Suprapubic skin (tissue), 4 donors: ENCODE measurements around the gene LRRC25. TPM values are rescaled to one million over a fixed set of nuclear protein-coding genes. Genes with fewer than 3 reads are reported as not detected.

ENCODE experiments used
- DNase-seq, 2 donors: peaks; one replicate each; pipeline ENCODE4 v3.0.0-alpha.2; 2019; ENCODE audit warnings: low spot score in 2 of 2
- H3K27ac ChIP-seq: fragments of 200-600 bp; sonication (generic); one replicate; pipeline ENCODE4 v1.5.1; 2019
- H3K27me3 ChIP-seq: fragments of 200-600 bp; sonication (generic); one replicate; pipeline ENCODE4 v1.5.1; 2019
- H3K36me3 ChIP-seq: fragments of 200-600 bp; sonication (generic); one replicate; pipeline ENCODE4 v1.5.1; 2019
- H3K4me1 ChIP-seq: fragments of 200-600 bp; sonication (generic); one replicate; pipeline ENCODE4 v1.5.1; 2019
- H3K4me3 ChIP-seq: fragments of 200-600 bp; sonication (generic); one replicate; pipeline ENCODE4 v1.5.1; 2019; ENCODE audit warnings: mild to moderate bottlenecking
- H3K9me3 ChIP-seq: fragments of 200-600 bp; sonication (generic); one replicate; pipeline ENCODE4 v1.5.1; 2019
- EP300 ChIP-seq: sonication (generic); formaldehyde crosslinking; IDR thresholded peaks from one replicate; pipeline ENCODE4 v1.6.1; 2017; ENCODE audit warnings: antibody characterized with exemption
- POLR2A ChIP-seq, 2 donors: fragments of 450-650 bp; IDR thresholded peaks; one replicate each; pipeline ENCODE4 v1.6.1; 2017; ENCODE audit warnings: antibody characterized with exemption in 2 of 2, mild to moderate bottlenecking in 2 of 2, moderate library complexity in 2 of 2
- POLR2AphosphoS5 ChIP-seq, 3 donors: sonication (generic); formaldehyde crosslinking; IDR thresholded peaks; one replicate each; pipeline ENCODE4 v1.6.1; 2017; ENCODE audit warnings: antibody characterized with exemption in 3 of 3
- WGBS: methylation state at CpG from one replicate; pipeline ENCODE4 v1.1.5; 2018; 5-methylcytosine and 5-hydroxymethylcytosine counted together
- total RNA-seq, 4 donors: library from RNA; depleted of rRNA; stranded (reverse); fragments of >200 nt; gene quantifications; one replicate each; pipeline ENCODE4 v1.1.0, GENCODE V29; 2016
- TF ChIP-seq, protein P1 (sequence below), 2 donors: fragments of 200-600 bp in 1 of 2; fragments of 450-650 bp in 1 of 2; sonication (generic) in 1 of 2; IDR thresholded peaks; one replicate each; pipeline ENCODE4 v1.5.1; 2016 to 2019; ENCODE audit warnings: antibody characterized with exemption in 2 of 2, mild to moderate bottlenecking in 1 of 2, moderate library complexity in 1 of 2

LRRC25 gene
- total RNA-seq, 4 donors from 2014 or later, result 0.59 to 0.79 (median 0.73) TPM; not detected in 1

DNA sequence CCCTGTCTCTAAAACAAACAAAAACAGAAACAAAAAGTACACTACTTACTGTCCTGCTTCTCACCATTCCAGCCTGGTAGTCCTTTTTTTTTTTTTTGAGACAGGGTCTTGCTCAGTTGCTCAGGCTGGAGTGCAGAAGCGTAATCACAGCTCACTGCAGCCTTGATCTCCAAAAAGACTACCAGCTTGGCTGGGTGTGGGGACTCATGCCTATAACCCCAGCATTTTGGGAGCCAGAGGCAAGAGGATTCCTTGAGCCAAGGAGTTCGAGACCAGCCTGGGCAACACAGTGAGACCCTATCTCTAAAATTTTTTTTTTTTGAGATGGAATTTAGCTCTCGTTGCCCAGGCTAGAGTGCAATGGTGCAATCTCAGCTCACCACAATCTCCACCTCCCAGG lies 16.6 kb downstream of the LRRC25 start:
- H3K4me1 ChIP-seq, result peaks cover 28% of the 10 kb centered on the region
- TF ChIP-seq EP300 (no peak), POLR2A (IDR thresholded peaks at IDR 0.05) (no peak), POLR2AphosphoS5 (IDR thresholded peaks at IDR 0.05) (no peak)
- TF ChIP-seq, protein P1, sequence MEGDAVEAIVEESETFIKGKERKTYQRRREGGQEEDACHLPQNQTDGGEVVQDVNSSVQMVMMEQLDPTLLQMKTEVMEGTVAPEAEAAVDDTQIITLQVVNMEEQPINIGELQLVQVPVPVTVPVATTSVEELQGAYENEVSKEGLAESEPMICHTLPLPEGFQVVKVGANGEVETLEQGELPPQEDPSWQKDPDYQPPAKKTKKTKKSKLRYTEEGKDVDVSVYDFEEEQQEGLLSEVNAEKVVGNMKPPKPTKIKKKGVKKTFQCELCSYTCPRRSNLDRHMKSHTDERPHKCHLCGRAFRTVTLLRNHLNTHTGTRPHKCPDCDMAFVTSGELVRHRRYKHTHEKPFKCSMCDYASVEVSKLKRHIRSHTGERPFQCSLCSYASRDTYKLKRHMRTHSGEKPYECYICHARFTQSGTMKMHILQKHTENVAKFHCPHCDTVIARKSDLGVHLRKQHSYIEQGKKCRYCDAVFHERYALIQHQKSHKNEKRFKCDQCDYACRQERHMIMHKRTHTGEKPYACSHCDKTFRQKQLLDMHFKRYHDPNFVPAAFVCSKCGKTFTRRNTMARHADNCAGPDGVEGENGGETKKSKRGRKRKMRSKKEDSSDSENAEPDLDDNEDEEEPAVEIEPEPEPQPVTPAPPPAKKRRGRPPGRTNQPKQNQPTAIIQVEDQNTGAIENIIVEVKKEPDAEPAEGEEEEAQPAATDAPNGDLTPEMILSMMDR (IDR thresholded peaks at IDR 0.05), result no peak

DNA sequence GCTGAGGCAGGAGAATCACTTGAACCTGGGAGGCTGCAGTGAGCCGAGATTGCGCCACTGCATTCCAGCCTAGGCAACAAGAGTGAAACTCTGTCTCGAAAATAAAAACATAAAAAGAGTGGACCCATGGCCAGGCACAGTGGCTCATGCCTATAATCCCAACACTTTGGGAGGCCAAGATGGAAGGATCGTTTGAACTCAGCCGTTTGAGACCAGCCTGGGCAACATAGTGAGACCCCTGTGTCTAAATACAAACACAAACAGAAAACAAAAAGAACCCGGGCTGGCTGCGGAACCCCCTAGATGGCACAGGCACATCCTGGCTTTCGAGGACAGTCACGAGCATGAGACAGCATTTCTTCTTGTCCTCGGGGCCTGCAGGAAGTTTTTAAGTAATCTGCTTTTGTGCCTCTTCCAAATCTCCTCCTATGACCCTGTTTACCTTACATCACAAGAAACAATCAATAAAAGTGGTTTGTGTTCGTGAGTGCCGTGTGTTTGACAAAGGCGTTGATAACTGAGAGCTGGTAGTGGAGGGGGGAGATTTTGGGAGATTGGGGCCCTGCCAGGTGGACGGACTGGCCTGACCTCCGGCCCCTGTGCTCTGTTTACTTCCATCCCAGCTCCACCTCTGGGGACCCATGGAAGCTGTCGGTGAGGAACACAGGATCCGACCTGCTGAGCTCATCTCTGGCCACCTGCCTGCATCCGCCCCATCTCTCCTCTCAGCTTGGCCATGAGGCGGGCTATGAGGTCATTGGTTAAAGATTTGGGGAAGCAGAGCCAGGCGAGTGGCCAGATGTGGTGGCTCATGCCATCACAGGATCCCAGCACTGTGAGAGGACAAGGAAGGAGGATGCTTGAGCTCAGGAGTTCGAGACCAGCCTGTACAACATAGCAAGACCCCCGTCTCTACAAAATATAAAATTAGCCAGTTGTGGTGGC lies 17.3 kb downstream of the LRRC25 start:
- no peak for TF ChIP-seq POLR2A (IDR thresholded peaks at IDR 0.05)

More for the DNA sequence above, 16.6 kb downstream of the LRRC25 start:
- Histone ChIP-seq H3K4me3 (no peak overlapping the region), H3K9me3 (no peaks in the 10 kb centered on the region), H3K27me3 (peaks cover 3% of the 10 kb centered on the region), H3K36me3 (no peaks in the 10 kb centered on the region), H3K27ac (peak overlapping the region; percentile 75)
- WGBS, result 57% methylated on average over 3 of the region's 3 CpGs
- DNase-seq, result no peak

DNA sequence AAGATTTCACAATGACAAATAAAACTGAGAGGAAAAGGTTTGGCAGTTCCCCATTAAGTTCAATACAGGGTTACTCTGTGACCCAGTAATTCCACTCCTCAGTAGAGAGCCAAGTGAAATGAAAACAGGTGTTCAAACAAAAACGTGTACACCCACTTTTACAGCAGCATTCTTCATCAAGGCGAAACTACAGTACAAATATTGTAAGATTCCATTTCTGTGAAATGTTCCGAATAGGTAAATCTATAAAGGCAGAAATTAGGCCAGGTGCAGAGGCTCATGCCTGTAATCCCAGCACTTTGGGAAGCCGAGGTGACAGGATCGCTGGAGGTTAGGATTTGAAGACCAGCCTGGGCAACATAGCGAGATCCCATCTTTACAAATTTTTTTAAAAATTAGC lies 20.4 kb downstream of the LRRC25 start:
- H3K27me3 ChIP-seq, result no peaks in the 10 kb centered on the region
- DNase-seq, result no peak
- TF ChIP-seq, protein P1 (IDR thresholded peaks at IDR 0.05), result no peak
- TF ChIP-seq POLR2AphosphoS5 (IDR thresholded peaks at IDR 0.05) (no peak), EP300 (no peak), POLR2A (IDR thresholded peaks at IDR 0.05) (no peak)
- H3K36me3 ChIP-seq, result no peaks in the 10 kb centered on the region
- H3K27ac ChIP-seq, result no peak overlapping the region
- H3K9me3 ChIP-seq, result no peaks in the 10 kb centered on the region
- H3K4me3 ChIP-seq, result no peak overlapping the region
- 82% methylated on average over 6 of the region's 6 CpGs for WGBS
- peaks cover 50% of the 10 kb centered on the region for H3K4me1 ChIP-seq

More for the DNA sequence above, 17.3 kb downstream of the LRRC25 start:
- Histone ChIP-seq H3K27ac (peak overlapping the region; percentile 75), H3K9me3 (no peaks in the 10 kb centered on the region), H3K27me3 (no peaks in the 10 kb centered on the region), H3K4me3 (no peak overlapping the region), H3K36me3 (no peaks in the 10 kb centered on the region), H3K4me1 (peaks cover 31% of the 10 kb centered on the region)
- 30% methylated on average over 19 of the region's 22 CpGs for WGBS
- DNase-seq, result peak; percentile 96

DNA sequence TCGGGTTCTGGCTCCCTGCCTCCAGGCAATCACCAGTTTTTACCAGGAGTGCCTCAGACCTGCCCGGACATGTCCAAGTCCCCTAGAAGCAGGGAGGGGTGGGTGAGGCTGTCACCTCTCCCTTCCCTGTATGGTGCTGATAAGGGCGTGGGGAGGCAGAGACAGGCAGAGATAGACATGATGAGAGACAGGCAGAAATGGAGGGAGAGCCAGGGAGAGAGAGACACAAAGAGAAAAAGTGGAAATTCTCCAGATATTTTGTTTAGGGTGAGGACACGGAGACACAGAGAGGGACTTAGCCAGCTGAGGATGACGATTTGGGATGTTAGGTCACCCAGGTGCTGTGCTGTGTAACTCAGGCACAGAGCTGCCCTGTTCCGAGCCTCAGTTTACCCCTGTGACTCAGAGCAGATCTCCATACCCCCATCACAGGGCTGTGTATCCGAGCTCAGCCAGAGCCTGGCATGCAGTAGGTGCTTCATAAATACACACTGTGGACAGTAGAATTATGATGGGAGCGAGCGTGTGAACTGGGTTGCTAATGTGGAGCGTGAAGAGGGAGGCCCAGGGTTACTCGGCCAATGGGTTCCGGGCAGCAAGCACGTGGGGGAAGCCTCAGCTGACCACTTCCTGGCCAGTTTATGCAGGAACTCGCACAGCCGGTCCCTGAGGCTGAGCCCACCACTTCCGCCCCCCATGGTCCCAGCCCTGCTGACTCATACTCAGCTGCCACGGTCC lies 23.4 kb downstream of the LRRC25 start:
- Histone ChIP-seq H3K4me1 (peaks cover 33% of the 10 kb centered on the region), H3K4me3 (no peak overlapping the region), H3K9me3 (no peaks in the 10 kb centered on the region), H3K36me3 (no peaks in the 10 kb centered on the region), H3K27me3 (no peaks in the 10 kb centered on the region), H3K27ac (peak overlapping the region; percentile 78)
- TF ChIP-seq POLR2A (IDR thresholded peaks at IDR 0.05) (no peak), POLR2AphosphoS5 (IDR thresholded peaks at IDR 0.05) (peak in 2 of 3 donors; percentile 38 to 67)
- TF ChIP-seq, protein P1 (IDR thresholded peaks at IDR 0.05), result no peak
- WGBS, result 20% methylated on average over 11 of the region's 17 CpGs
- DNase-seq, result peak; percentile 94 to 97

DNA sequence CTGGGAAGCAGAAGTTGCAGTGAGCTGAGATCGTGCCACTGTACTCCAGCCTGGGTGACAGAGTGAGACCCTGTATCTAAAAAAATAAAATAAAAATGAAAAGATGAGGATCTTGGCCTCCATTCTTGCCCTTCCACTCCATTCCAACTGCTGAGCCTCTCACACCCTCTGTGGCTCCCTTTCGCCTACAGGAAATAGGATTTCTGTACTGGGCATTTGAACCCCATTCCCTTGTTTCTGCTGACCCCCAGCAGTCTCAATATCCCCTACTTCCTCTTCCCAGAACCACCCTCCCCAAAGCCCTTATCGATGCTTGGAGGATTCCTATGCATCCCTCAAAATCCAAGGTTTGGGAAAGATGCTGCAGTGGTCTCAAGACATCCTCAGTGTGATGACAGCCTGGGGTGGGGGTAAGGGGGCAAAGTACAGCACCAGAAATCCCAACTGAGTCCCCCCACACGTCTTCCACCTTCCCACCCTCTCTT lies 24.0 kb downstream of the LRRC25 start:
- Histone ChIP-seq H3K27ac (peak overlapping the region; percentile 66), H3K9me3 (no peaks in the 10 kb centered on the region), H3K4me1 (peaks cover 27% of the 10 kb centered on the region), H3K27me3 (no peaks in the 10 kb centered on the region), H3K36me3 (no peaks in the 10 kb centered on the region), H3K4me3 (no peak overlapping the region)
- no peak for DNase-seq
- TF ChIP-seq POLR2AphosphoS5 (IDR thresholded peaks at IDR 0.05) (no peak), POLR2A (IDR thresholded peaks at IDR 0.05) (no peak), EP300 (no peak)
- TF ChIP-seq, protein P1 (IDR thresholded peaks at IDR 0.05), result no peak
- WGBS, result 52% methylated on average over 4 of the region's 4 CpGs
